Measurements from ENCODE around the gene LURAP1L.

The LURAP1L gene, protein sequence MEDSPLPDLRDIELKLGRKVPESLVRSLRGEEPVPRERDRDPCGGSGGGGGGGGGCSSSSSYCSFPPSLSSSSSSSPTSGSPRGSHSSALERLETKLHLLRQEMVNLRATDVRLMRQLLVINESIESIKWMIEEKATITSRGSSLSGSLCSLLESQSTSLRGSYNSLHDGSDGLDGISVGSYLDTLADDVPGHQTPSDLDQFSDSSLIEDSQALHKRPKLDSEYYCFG

GRCh38 chr9:12774861-12775678, at the start of gene LURAP1L:
Gene LURAP1L (plus strand): TSS chr9:12775020. CDS start chr9:12775716, 696 bp downstream.
- DNase-seq (ENCODE audit: low spot score), result peak; percentile 83

GRCh38 chr9:12726795-12727194, 48.0 kb upstream of the LURAP1L start:
- DNase-seq (ENCODE audit: low spot score), result no peak

GRCh38 chr9:12730198-12730597, 44.6 kb upstream of the LURAP1L start:
- no peak for DNase-seq (ENCODE audit: low spot score)

- no peak for DNase-seq (ENCODE audit: low spot score)
Measured at GRCh38 chr9:12730927-12731326, 43.9 kb upstream of the LURAP1L start.

DNA sequence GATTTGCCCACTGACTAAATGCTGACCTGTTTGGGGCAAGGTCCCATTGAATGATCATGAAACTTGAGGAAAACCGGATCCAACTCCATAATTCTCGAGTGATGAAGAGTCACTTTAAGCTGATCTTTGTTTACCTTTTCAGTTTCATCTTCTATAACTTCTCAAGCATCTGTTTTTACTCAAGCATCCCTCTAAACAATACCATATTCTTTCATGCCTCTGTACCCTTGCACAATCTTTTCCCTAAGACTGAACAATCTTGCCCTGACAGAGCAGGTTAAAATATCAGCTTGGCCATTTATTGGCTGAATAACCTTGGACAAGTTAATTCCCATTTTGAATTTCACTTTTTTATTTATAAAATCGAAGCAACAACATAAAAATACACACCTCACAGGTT, 41.8 kb upstream of the LURAP1L start:
- no peak for DNase-seq (ENCODE audit: low spot score)

GRCh38 chr9:12735665-12736064, 39.2 kb upstream of the LURAP1L start:
- DNase-seq (ENCODE audit: low spot score), result no peak

- no peak for DNase-seq (ENCODE audit: low spot score)
Measured at GRCh38 chr9:12737871-12738270, 36.9 kb upstream of the LURAP1L start.

- peak; percentile 20 for DNase-seq (ENCODE audit: low spot score)
Measured at GRCh38 chr9:12739014-12739652, 35.7 kb upstream of the LURAP1L start.

DNA sequence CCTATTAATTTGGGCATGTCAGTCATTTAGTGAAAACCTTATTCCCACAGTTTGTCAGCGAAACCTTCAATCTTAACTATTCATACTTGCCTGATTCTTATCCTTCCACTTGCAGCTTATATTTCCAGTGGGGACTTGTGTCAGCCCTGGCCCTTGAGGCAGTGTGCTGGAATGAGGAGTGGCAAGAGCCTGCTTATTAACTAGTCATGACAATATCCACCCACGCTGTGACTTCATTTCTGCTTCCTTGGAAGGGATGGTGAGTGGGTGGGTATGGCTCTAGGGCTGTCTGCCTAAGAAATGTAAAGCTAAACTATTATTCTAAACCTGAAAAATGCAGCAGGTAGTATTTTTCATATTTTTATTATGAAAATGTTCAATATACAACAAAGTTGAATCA, 34.0 kb upstream of the LURAP1L start:
- no peak for DNase-seq (ENCODE audit: low spot score)

DNA sequence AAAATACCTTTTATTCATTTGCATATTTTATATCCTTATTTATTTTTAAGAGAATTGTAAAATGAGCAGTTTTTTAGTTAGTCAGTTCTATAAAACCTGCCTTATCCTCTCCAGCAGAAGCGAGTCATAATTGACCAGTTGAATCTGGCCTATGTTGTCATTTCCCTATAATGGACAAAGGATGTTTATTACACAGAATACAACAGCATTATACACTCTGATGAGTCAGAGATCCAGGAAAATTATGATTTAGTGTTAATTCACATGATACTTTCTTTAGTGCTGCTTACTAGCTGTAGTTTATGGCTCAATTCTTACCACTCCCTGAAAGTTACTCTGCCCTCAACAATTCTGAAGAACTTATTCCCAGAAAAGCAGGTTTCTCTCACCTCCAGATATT, 26.8 kb upstream of the LURAP1L start:
- peak; percentile 64 for DNase-seq (ENCODE audit: low spot score)

- no peak for DNase-seq (ENCODE audit: low spot score)
Measured at GRCh38 chr9:12748954-12749353, 25.9 kb upstream of the LURAP1L start.

GRCh38 chr9:12753931-12754330, 20.9 kb upstream of the LURAP1L start:
- DNase-seq (ENCODE audit: low spot score), result peak; percentile 73

DNA sequence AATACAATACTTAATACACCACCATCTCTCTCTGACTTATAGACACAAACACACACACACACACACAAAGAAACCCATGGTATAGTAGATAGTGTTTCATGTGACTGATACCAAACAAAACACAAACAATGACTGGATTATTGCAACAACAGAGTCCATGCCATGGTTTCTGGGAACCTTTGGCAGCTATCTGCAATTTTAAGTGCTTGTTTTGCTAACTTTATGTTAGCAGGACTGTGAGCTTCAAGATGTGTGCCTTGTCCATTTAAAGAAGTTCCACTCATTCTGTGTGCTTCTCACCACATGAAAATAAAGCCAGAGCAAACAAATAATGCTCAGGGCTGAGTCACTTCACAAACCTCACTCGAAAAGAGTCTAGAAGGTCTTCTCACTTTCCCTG, 15.1 kb upstream of the LURAP1L start:
- DNase-seq (ENCODE audit: low spot score), result no peak

- no peak for DNase-seq (ENCODE audit: low spot score)
Measured at GRCh38 chr9:12760758-12761157, 14.1 kb upstream of the LURAP1L start.

- no peak for DNase-seq (ENCODE audit: low spot score)
Measured at GRCh38 chr9:12764150-12764549, 10.7 kb upstream of the LURAP1L start.

DNA sequence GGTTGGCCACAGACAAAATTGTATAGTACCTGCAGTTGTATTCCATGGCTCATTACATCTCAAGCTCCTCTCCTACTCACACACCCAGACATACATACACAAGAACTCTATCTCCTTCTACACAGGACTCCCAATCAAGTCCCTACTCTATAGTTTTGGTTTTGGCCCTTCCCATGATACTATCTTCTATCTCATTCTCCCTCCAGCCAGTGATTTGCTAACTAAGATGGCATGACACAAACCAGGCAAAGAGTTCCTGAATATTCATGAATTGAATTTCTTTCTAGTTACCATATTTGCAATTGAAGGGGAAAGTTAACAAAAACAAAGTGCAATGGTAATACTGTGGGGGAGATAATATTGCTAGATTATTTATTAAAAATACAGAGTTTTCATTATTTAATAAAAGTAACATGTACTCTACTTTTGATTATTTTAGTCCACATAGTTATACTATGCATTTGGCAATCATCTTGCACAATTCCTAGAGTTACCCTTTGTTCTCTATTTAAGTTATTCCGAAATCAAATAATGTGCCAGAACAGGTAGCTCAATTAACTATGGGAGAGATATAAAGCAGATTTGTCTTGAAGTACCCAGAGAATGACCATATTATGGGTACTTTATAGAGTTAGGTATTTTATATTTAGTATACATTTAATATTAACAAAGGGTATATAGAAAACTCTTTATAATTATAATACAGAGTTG, 9.6 kb upstream of the LURAP1L start:
- DNase-seq (ENCODE audit: low spot score), result no peak

DNA sequence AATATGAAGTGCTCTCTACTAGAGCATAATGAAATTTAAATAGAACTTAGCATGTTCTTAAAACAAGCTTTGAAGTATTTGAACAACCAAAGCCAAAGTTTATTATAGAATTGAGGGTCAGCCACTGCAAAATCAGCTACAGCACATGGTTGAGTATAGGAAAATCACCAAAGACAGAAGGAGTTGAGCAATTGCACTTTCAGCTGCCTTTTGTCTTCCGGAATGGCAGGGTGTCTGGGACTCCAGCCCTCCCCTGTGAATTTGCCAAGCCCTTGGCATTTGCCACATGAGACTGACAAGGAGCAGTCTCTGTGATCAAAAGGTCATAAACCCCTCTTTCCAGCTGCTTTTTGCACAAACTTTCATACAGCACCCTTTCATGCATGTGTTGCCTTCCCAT, 8.5 kb upstream of the LURAP1L start:
- DNase-seq (ENCODE audit: low spot score), result no peak

GRCh38 chr9:12770261-12770660, 4.6 kb upstream of the LURAP1L start:
- no peak for DNase-seq (ENCODE audit: low spot score)

- DNase-seq (ENCODE audit: low spot score), result peak; percentile 94
Measured at GRCh38 chr9:12771891-12772290, 2.9 kb upstream of the LURAP1L start.

- no peak for DNase-seq (ENCODE audit: low spot score)
Measured at GRCh38 chr9:12773562-12773961, 1.3 kb upstream of the LURAP1L start.

DNA sequence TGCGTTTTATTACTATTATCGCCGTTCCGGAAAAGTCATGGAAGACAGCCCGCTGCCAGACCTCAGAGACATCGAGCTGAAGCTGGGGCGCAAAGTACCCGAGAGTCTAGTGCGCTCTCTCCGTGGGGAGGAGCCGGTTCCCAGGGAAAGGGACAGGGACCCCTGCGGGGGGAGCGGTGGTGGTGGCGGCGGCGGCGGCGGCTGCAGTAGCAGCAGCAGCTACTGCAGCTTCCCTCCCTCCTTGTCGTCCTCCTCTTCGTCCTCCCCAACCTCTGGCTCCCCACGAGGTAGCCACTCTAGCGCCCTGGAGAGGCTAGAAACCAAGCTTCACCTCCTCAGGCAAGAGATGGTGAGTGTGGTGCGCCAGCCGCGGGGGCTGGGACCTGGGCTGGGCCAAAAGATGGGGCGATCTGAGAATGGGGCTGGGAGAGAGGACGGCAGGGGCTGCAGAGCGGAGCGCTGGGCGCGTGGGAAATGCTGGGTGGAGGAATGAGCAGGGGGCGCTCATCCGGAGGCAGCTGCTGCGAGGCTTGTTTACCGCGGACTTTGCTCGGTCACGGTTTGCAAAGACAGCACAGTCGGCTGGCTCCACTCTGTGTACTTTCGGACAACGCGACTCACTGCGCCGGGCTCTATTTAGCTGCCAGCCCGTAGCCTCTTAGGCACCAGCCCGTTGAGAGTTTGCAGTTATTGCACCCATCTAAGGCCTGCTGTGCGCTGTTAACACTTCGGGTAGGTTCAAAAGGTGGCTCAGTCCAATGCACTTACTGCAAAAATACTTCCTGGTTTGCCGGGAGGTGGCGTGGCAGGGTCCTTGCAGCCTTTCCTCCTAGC, 1.1 kb downstream of the LURAP1L start:
- peak; percentile 91 for DNase-seq (ENCODE audit: low spot score)

Data from kidney tubule cell (primary cell).